Germinal center (tissue), 1 donor: ENCODE measurements around the gene TBC1D22A.
"Not testable (repeated sequence)": the region's sequence is repeated elsewhere in the genome, so short reads cannot be mapped to it uniquely, and the experiment has no call there.

Experiments used
- DNase-seq: peaks from one replicate; pipeline ENCODE4 v3.0.0; 2012; ENCODE audit warnings: mixed read lengths, low spot score

Gene TBC1D22A

GRCh38 chr22:47105085-47105484 is 342.6 kb downstream of the TBC1D22A start:
- no peak for DNase-seq

- DNase-seq: no peak
These were observed 344.4 kb downstream of the TBC1D22A start for GRCh38 chr22:47106806-47107205.

- DNase-seq: no peak
These were observed 345.0 kb downstream of the TBC1D22A start for GRCh38 chr22:47107431-47107830.

GRCh38 chr22:47110817-47111443 is 348.5 kb downstream of the TBC1D22A start:
- no peak for DNase-seq

GRCh38 chr22:47111626-47112581 is 349.5 kb downstream of the TBC1D22A start:
- no peak for DNase-seq

- DNase-seq: no peak
These were observed 350.1 kb downstream of the TBC1D22A start for GRCh38 chr22:47112582-47112965.

GRCh38 chr22:47112994-47113852 is 350.8 kb downstream of the TBC1D22A start:
- no peak for DNase-seq

GRCh38 chr22:47113853-47114415 is 351.5 kb downstream of the TBC1D22A start:
- DNase-seq: no peak

GRCh38 chr22:47114813-47115517 is 352.5 kb downstream of the TBC1D22A start:
- DNase-seq: no peak

GRCh38 chr22:47115518-47115890 is 353.1 kb downstream of the TBC1D22A start:
- no peak for DNase-seq

- no peak for DNase-seq
These were observed 353.5 kb downstream of the TBC1D22A start for GRCh38 chr22:47115921-47116320.

GRCh38 chr22:47116426-47117341 is 354.2 kb downstream of the TBC1D22A start:
- DNase-seq: no peak

- not testable (repeated sequence) for DNase-seq
These were observed 355.0 kb downstream of the TBC1D22A start for GRCh38 chr22:47117442-47117841.

- no peak for DNase-seq
These were observed 356.7 kb downstream of the TBC1D22A start for GRCh38 chr22:47119181-47119580.

GRCh38 chr22:47120399-47120798 is 357.9 kb downstream of the TBC1D22A start:
- DNase-seq: no peak

GRCh38 chr22:47121791-47122190 is 359.3 kb downstream of the TBC1D22A start:
- no peak for DNase-seq

- DNase-seq: no peak
These were observed 360.1 kb downstream of the TBC1D22A start for GRCh38 chr22:47122441-47123000.

- no peak for DNase-seq
These were observed 360.8 kb downstream of the TBC1D22A start for GRCh38 chr22:47123006-47123826.

- DNase-seq: no peak
These were observed 361.5 kb downstream of the TBC1D22A start for GRCh38 chr22:47123827-47124442.
